ENCODE measurements around the gene AAMDC. TPM values are rescaled to one million over a fixed set of nuclear protein-coding genes. Genes with fewer than 3 reads are reported as not detected.
A peak's percentile ranks its signal among the peaks of the same experiment; 100 is the strongest.
"Not testable (repeated sequence)": the region's sequence is repeated elsewhere in the genome, so short reads cannot be mapped to it uniquely, and the experiment has no call there.

Gene AAMDC
- total and polyA plus RNA-seq, 4 donors: 28.4 to 130 (median 67.8) TPM

GRCh38 chr11:77813256-77813655 is 7.7 kb upstream of the AAMDC start:
- no peak for DNase-seq
- no peak for ATAC-seq (ENCODE audit: low FRiP score)
- H3K27me3 ChIP-seq (ENCODE audit: control insufficient read depth in 1 of 2, insufficient read depth in 2 of 2, low read length in 1 of 2): no peaks in the 10 kb centered on the region
- H3K36me3 ChIP-seq (ENCODE audit: control insufficient read depth in 1 of 2, insufficient read depth in 2 of 2, low read length in 1 of 2): no peaks in the 10 kb centered on the region
- H3K9me3 ChIP-seq (ENCODE audit: control insufficient read depth, low read length): no peaks in the 10 kb centered on the region
- no peak overlapping the region for H3K27ac ChIP-seq (ENCODE audit: low read depth in 1 of 2, low read length in 2 of 2)
- H3K4me1 ChIP-seq (ENCODE audit: control insufficient read depth in 1 of 2, insufficient read depth in 2 of 2, low read length in 2 of 2): peaks cover 0 to 1% of the 10 kb centered on the region in 2 donors
- 94 to 96% methylated on average over 9 of the region's 9 CpGs for WGBS, 2 donors
- H3K4me3 ChIP-seq (ENCODE audit: low read length in 2 of 2): no peak overlapping the region
- intact Hi-C loops (cut with DNase I): no loop called here

GRCh38 chr11:77814848-77815247 is 6.1 kb upstream of the AAMDC start:
- H3K4me1 ChIP-seq (ENCODE audit: control insufficient read depth in 1 of 2, insufficient read depth in 2 of 2, low read length in 2 of 2): no peaks in the 10 kb centered on the region
- ATAC-seq (ENCODE audit: low FRiP score) (no peak), DNase-seq (no peak)
- H3K4me3 ChIP-seq (ENCODE audit: low read length in 2 of 2): no peak overlapping the region
- H3K9me3 ChIP-seq (ENCODE audit: control insufficient read depth, low read length): no peaks in the 10 kb centered on the region
- no peaks in the 10 kb centered on the region for H3K36me3 ChIP-seq (ENCODE audit: control insufficient read depth in 1 of 2, insufficient read depth in 2 of 2, low read length in 1 of 2)
- intact Hi-C loops (cut with DNase I): no loop called here
- no peak overlapping the region for H3K27ac ChIP-seq (ENCODE audit: low read depth in 1 of 2, low read length in 2 of 2)
- 94 to 99% methylated on average over 3 of the region's 3 CpGs for WGBS, 2 donors
- H3K27me3 ChIP-seq (ENCODE audit: control insufficient read depth in 1 of 2, insufficient read depth in 2 of 2, low read length in 1 of 2): no peaks in the 10 kb centered on the region

- intact Hi-C loops (cut with DNase I): no loop called here
- no peak for DNase-seq
- WGBS, 2 donors: 6 to 12% methylated on average over 1 of the region's 1 CpG
- no peaks in the 10 kb centered on the region for H3K27me3 ChIP-seq (ENCODE audit: control insufficient read depth in 1 of 2, insufficient read depth in 2 of 2, low read length in 1 of 2)
- H3K9me3 ChIP-seq (ENCODE audit: control insufficient read depth, low read length): no peaks in the 10 kb centered on the region
- H3K4me1 ChIP-seq (ENCODE audit: control insufficient read depth in 1 of 2, insufficient read depth in 2 of 2, low read length in 2 of 2): no peaks in the 10 kb centered on the region
- no peak overlapping the region for H3K4me3 ChIP-seq (ENCODE audit: low read length in 2 of 2)
- H3K36me3 ChIP-seq (ENCODE audit: control insufficient read depth in 1 of 2, insufficient read depth in 2 of 2, low read length in 1 of 2): no peaks in the 10 kb centered on the region
- ATAC-seq (ENCODE audit: low FRiP score): no peak
- no peak overlapping the region for H3K27ac ChIP-seq (ENCODE audit: low read depth in 1 of 2, low read length in 2 of 2)
These were observed 5.5 kb upstream of the AAMDC start for GRCh38 chr11:77815459-77815858.

- Histone ChIP-seq H3K36me3 (ENCODE audit: control insufficient read depth in 1 of 2, insufficient read depth in 2 of 2, low read length in 1 of 2) (no peaks in the 10 kb centered on the region), H3K9me3 (ENCODE audit: control insufficient read depth, low read length) (no peaks in the 10 kb centered on the region), H3K27me3 (ENCODE audit: control insufficient read depth in 1 of 2, insufficient read depth in 2 of 2, low read length in 1 of 2) (no peaks in the 10 kb centered on the region), H3K4me3 (ENCODE audit: low read length in 2 of 2) (peak overlapping the region; percentile 71 to 96), H3K27ac (ENCODE audit: low read depth in 1 of 2, low read length in 2 of 2) (peak overlapping the region in 1 of 2 donors; percentile 82), H3K4me1 (ENCODE audit: control insufficient read depth in 1 of 2, insufficient read depth in 2 of 2, low read length in 2 of 2) (no peaks in the 10 kb centered on the region)
- intact Hi-C loops (cut with DNase I): no loop called here
- DNase-seq (peak; percentile 91 to 93), ATAC-seq (ENCODE audit: low FRiP score) (peak; percentile 54)
- 0% methylated on average over 19 of the region's 19 CpGs for WGBS, 2 donors
These were observed 1.5 kb upstream of the AAMDC start for GRCh38 chr11:77819411-77819920.

GRCh38 chr11:77819921-77820564 is 901 bp upstream of the AAMDC start:
- intact Hi-C loops (cut with DNase I): loop anchor here in 1 of 2 donors (10.0 kb wide), 1 partner anchor 175 kb away; the partner anchor contains the start of gene INTS4
- Histone ChIP-seq H3K4me1 (ENCODE audit: control insufficient read depth in 1 of 2, insufficient read depth in 2 of 2, low read length in 2 of 2) (no peaks in the 10 kb centered on the region), H3K27me3 (ENCODE audit: control insufficient read depth in 1 of 2, insufficient read depth in 2 of 2, low read length in 1 of 2) (no peaks in the 10 kb centered on the region), H3K4me3 (ENCODE audit: low read length in 2 of 2) (peak overlapping the region; percentile 71 to 96), H3K36me3 (ENCODE audit: control insufficient read depth in 1 of 2, insufficient read depth in 2 of 2, low read length in 1 of 2) (no peaks in the 10 kb centered on the region), H3K9me3 (ENCODE audit: control insufficient read depth, low read length) (no peaks in the 10 kb centered on the region), H3K27ac (ENCODE audit: low read depth in 1 of 2, low read length in 2 of 2) (peak overlapping the region; percentile 82 to 95)
- peak; percentile 74 to 84 for DNase-seq
- 0 to 1% methylated on average over 48 to 55 of the region's 55 CpGs for WGBS, 2 donors
- peak; percentile 66 for ATAC-seq (ENCODE audit: low FRiP score)

- no peaks in the 10 kb centered on the region for H3K9me3 ChIP-seq (ENCODE audit: control insufficient read depth, low read length)
- ATAC-seq (ENCODE audit: low FRiP score) (no peak), DNase-seq (peak; percentile 50 to 77)
- 0% methylated on average over 16 of the region's 16 CpGs for WGBS, 2 donors
- peak overlapping the region in 1 of 2 donors; percentile 53 for H3K27ac ChIP-seq (ENCODE audit: low read depth in 1 of 2, low read length in 2 of 2)
- peak overlapping the region; percentile 35 to 94 for H3K4me3 ChIP-seq (ENCODE audit: low read length in 2 of 2)
- H3K27me3 ChIP-seq (ENCODE audit: control insufficient read depth in 1 of 2, insufficient read depth in 2 of 2, low read length in 1 of 2): no peaks in the 10 kb centered on the region
- H3K4me1 ChIP-seq (ENCODE audit: control insufficient read depth in 1 of 2, insufficient read depth in 2 of 2, low read length in 2 of 2): no peaks in the 10 kb centered on the region
- intact Hi-C loops (cut with DNase I): loop anchor here (1.0 to 10.0 kb wide), 2 partner anchors 173 kb away; partner anchors contain the start of gene INTS4 (in 2 of the 2)
- H3K36me3 ChIP-seq (ENCODE audit: control insufficient read depth in 1 of 2, insufficient read depth in 2 of 2, low read length in 1 of 2): no peaks in the 10 kb centered on the region
These were observed 456 bp downstream of the AAMDC start for GRCh38 chr11:77821349-77821851.

GRCh38 chr11:77822126-77822525 is 1.2 kb downstream of the AAMDC start:
- H3K4me3 ChIP-seq (ENCODE audit: low read length in 2 of 2): peak overlapping the region in 1 of 2 donors; percentile 94
- intact Hi-C loops (cut with DNase I): loop anchor here in 1 of 2 donors (10.0 kb wide), 1 partner anchor 173 kb away; the partner anchor contains the start of gene INTS4
- not testable (repeated sequence) for DNase-seq; H3K27ac ChIP-seq (ENCODE audit: low read depth in 1 of 2, low read length in 2 of 2); H3K36me3 ChIP-seq (ENCODE audit: control insufficient read depth in 1 of 2, insufficient read depth in 2 of 2, low read length in 1 of 2); H3K27me3 ChIP-seq (ENCODE audit: control insufficient read depth in 1 of 2, insufficient read depth in 2 of 2, low read length in 1 of 2); ATAC-seq (ENCODE audit: low FRiP score); H3K4me1 ChIP-seq (ENCODE audit: control insufficient read depth in 1 of 2, insufficient read depth in 2 of 2, low read length in 2 of 2); H3K9me3 ChIP-seq (ENCODE audit: control insufficient read depth, low read length)
- 30 to 44% methylated on average over 13 of the region's 13 CpGs for WGBS, 2 donors

- Histone ChIP-seq H3K36me3 (ENCODE audit: control insufficient read depth in 1 of 2, insufficient read depth in 2 of 2, low read length in 1 of 2) (no peaks in the 10 kb centered on the region), H3K9me3 (ENCODE audit: control insufficient read depth, low read length) (no peaks in the 10 kb centered on the region), H3K27ac (ENCODE audit: low read depth in 1 of 2, low read length in 2 of 2) (no peak overlapping the region), H3K4me1 (ENCODE audit: control insufficient read depth in 1 of 2, insufficient read depth in 2 of 2, low read length in 2 of 2) (no peaks in the 10 kb centered on the region), H3K27me3 (ENCODE audit: control insufficient read depth in 1 of 2, insufficient read depth in 2 of 2, low read length in 1 of 2) (no peaks in the 10 kb centered on the region), H3K4me3 (ENCODE audit: low read length in 2 of 2) (no peak overlapping the region)
- DNase-seq: no peak
- no peak for ATAC-seq (ENCODE audit: low FRiP score)
- intact Hi-C loops (cut with DNase I): loop anchor here in 1 of 2 donors (10.0 kb wide), 1 partner anchor 171 kb away; the partner anchor contains the start of gene INTS4
- 0 to 4% methylated on average over 1 of the region's 1 CpG for WGBS, 2 donors
These were observed 2.8 kb downstream of the AAMDC start for GRCh38 chr11:77823775-77824174.

GRCh38 chr11:77828926-77829325 is 8.0 kb downstream of the AAMDC start:
- DNase-seq (no peak), ATAC-seq (ENCODE audit: low FRiP score) (no peak)
- WGBS, 2 donors: 95 to 99% methylated on average over 2 of the region's 2 CpGs
- intact Hi-C loops (cut with DNase I): loop anchor here in 1 of 2 donors (10.0 kb wide), 1 partner anchor 166 kb away; the partner anchor contains the start of gene INTS4
- Histone ChIP-seq H3K27ac (ENCODE audit: low read depth in 1 of 2, low read length in 2 of 2) (no peak overlapping the region), H3K36me3 (ENCODE audit: control insufficient read depth in 1 of 2, insufficient read depth in 2 of 2, low read length in 1 of 2) (no peaks in the 10 kb centered on the region), H3K27me3 (ENCODE audit: control insufficient read depth in 1 of 2, insufficient read depth in 2 of 2, low read length in 1 of 2) (no peaks in the 10 kb centered on the region), H3K9me3 (ENCODE audit: control insufficient read depth, low read length) (no peaks in the 10 kb centered on the region), H3K4me3 (ENCODE audit: low read length in 2 of 2) (no peak overlapping the region), H3K4me1 (ENCODE audit: control insufficient read depth in 1 of 2, insufficient read depth in 2 of 2, low read length in 2 of 2) (no peaks in the 10 kb centered on the region)
